Natural killer cell (primary cell): ENCODE results near the gene MTFMT. TPM values are rescaled to one million over a fixed set of nuclear protein-coding genes. Genes with fewer than 3 reads are reported as not detected.

Experiments used
- ATAC-seq, 3 donors: fragments of 150-1000 bp in 2 of 3; fragments of 200-7000 bp in 1 of 3; cut with Tn5 transposase; 1 replicate in 1 of 3; 2 replicates in 2 of 3; pipeline ENCODE4 v1.10.0; 2021; ENCODE audit warnings: mild to moderate bottlenecking in 2 of 3, moderate library complexity in 2 of 3
- DNase-seq, 2 donors: peaks; one replicate each; pipeline versions ENCODE4 v3.0.0 to v3.0.0-alpha.2; 2013 to 2021; ENCODE audit warnings: mixed read lengths in 1 of 2
- H3K27ac ChIP-seq: one replicate; pipeline ENCODE4 v1.5.1; 2013; ENCODE audit warnings: mild to moderate bottlenecking, low read length
- H3K27me3 ChIP-seq: one replicate; pipeline ENCODE4 v1.6.1; 2013; ENCODE audit warnings: low read length; ENCODE audit not compliant: control insufficient read depth, insufficient read depth
- H3K36me3 ChIP-seq: one replicate; pipeline ENCODE4 v1.6.1; 2013; ENCODE audit warnings: low read length; ENCODE audit not compliant: control insufficient read depth, insufficient read depth
- H3K4me1 ChIP-seq: one replicate; pipeline ENCODE4 v1.6.1; 2013; ENCODE audit warnings: low read length; ENCODE audit not compliant: control insufficient read depth, insufficient read depth
- H3K4me3 ChIP-seq: one replicate; pipeline ENCODE4 v1.5.1; 2013; ENCODE audit warnings: low read length
- H3K9me3 ChIP-seq: one replicate; pipeline ENCODE4 v1.6.1; 2013; ENCODE audit warnings: low read length; ENCODE audit not compliant: control insufficient read depth, insufficient read depth
- H3K27ac Mint-ChIP-seq, 2 donors: one replicate each; pipeline ENCODE4 v1.8.0; 2022; ENCODE audit warnings: mild to moderate bottlenecking in 2 of 2, mixed read lengths in 2 of 2, moderate library complexity in 1 of 2
- H3K27me3 Mint-ChIP-seq, 2 donors: one replicate each; pipeline ENCODE4 v1.8.0; 2022; ENCODE audit warnings: low read depth in 2 of 2, mixed read lengths in 2 of 2
- H3K36me3 Mint-ChIP-seq: one replicate; pipeline ENCODE4 v1.8.0; 2022; ENCODE audit warnings: mixed read lengths
- H3K4me1 Mint-ChIP-seq, 2 donors: one replicate each; pipeline ENCODE4 v1.8.0; 2022; ENCODE audit warnings: mixed read lengths in 2 of 2
- H3K4me3 Mint-ChIP-seq: one replicate; pipeline ENCODE4 v1.8.0; 2022; ENCODE audit warnings: mild to moderate bottlenecking, moderate library complexity, mixed read lengths
- H3K9me3 Mint-ChIP-seq, 2 donors: one replicate each; pipeline ENCODE4 v1.8.0; 2022; ENCODE audit warnings: mixed read lengths in 2 of 2
- WGBS: methylation state at CpG from one replicate; pipeline ENCODE4 v1.1.7; 2013; ENCODE audit warnings: missing lambda C conversion rate; ENCODE audit not compliant: insufficient coverage; 5-methylcytosine and 5-hydroxymethylcytosine counted together
- intact Hi-C: fragments of 100-400 bp; cut with micrococcal nuclease; formaldehyde crosslinking; loops from one replicate; pipeline ENCODE4 v1.14.2; 2022
- total RNA-seq, 4 donors: library from RNA; stranded (reverse); fragments of 120-200 nt in 1 of 4; gene quantifications; one replicate each; pipeline versions ENCODE4 v1.2.3 to v1.2.4, GENCODE V29; 2013 to 2022
- TF ChIP-seq, protein P1 (sequence below): fragments of 200-600 bp; IDR thresholded peaks from one replicate; pipeline ENCODE4 v1.8.0; 2022; ENCODE audit warnings: antibody characterized with exemption

MTFMT gene
- total RNA-seq, 3 donors from 2014 or later (not counting 1 experiment from before 2014, with no cell fraction given): 9.3 to 13.6 (median 12.2) TPM

DNA sequence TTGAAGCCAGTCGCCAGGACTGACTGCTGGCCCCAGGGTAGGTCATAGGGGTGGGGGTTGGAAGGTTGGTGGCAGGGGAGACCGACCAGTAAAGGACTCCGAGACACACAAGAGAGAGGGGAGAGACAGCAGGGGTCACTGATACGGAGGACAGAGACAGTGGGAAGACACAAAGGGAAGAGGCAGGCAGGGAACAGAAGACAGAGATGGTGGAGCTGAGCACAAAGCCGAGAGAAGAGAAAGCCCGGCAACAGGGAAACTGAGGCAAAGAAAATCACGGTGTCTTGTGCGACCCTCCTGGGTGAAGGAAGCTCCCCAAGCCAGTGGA, 37.8 kb upstream of the MTFMT start:
- H3K36me3 Mint-ChIP-seq: no peaks in the 10 kb centered on the region
- Histone ChIP-seq H3K36me3 (no peaks in the 10 kb centered on the region), H3K9me3 (no peaks in the 10 kb centered on the region), H3K4me3 (no peak overlapping the region), H3K27ac (no peak overlapping the region), H3K27me3 (peaks cover 12% of the 10 kb centered on the region), H3K4me1 (peaks cover 5% of the 10 kb centered on the region)
- intact Hi-C loops: no loop called here
- ATAC-seq (no peak), DNase-seq (no peak)
- H3K9me3 Mint-ChIP-seq: no peaks in the 10 kb centered on the region
- 41% methylated on average over 8 of the region's 8 CpGs for WGBS
- peaks cover 0 to 12% of the 10 kb centered on the region in 2 donors for H3K4me1 Mint-ChIP-seq
- no peak overlapping the region for H3K27ac Mint-ChIP-seq
- TF ChIP-seq, protein P1, sequence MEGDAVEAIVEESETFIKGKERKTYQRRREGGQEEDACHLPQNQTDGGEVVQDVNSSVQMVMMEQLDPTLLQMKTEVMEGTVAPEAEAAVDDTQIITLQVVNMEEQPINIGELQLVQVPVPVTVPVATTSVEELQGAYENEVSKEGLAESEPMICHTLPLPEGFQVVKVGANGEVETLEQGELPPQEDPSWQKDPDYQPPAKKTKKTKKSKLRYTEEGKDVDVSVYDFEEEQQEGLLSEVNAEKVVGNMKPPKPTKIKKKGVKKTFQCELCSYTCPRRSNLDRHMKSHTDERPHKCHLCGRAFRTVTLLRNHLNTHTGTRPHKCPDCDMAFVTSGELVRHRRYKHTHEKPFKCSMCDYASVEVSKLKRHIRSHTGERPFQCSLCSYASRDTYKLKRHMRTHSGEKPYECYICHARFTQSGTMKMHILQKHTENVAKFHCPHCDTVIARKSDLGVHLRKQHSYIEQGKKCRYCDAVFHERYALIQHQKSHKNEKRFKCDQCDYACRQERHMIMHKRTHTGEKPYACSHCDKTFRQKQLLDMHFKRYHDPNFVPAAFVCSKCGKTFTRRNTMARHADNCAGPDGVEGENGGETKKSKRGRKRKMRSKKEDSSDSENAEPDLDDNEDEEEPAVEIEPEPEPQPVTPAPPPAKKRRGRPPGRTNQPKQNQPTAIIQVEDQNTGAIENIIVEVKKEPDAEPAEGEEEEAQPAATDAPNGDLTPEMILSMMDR: no peak
- peaks cover 27 to 31% of the 10 kb centered on the region in 2 donors for H3K27me3 Mint-ChIP-seq
- H3K4me3 Mint-ChIP-seq: no peak overlapping the region

DNA sequence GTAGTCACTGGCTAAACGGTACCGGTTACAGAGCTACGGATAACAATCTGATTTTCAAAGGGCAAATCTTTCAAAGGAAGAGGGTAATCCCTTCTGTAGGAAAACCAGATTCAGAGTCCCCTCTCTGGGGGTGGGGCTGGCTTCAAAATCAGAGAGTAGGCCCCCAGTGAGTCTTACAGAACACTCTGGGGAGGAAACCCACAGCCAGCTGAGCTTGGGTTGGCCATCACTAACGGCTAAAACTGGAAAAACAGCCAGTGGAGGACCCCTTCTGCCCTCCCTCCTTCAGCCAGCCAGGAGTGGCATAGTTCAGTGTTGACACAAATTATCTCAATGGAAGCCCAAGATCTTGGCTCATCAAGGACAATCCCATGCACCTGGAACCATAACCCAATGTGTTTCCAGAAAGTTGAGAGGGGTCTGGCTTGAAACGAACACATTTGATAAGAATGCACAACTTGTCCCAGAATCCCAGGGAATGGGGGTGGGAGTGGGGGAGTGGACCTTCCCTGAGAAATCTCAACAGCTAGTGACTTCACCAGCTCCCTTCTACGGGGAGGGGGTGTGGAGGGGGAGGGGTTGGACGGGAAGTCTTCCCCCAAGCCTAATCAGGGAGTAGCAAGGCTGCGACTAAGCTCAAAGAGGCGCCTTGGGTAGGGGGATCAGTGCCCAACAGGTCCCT, 37.3 kb upstream of the MTFMT start:
- no peak for DNase-seq
- WGBS: 59% methylated on average over 9 of the region's 9 CpGs
- Mint-ChIP-seq H3K4me1 (peaks cover 0 to 12% of the 10 kb centered on the region in 2 donors), H3K27ac (no peak overlapping the region), H3K36me3 (no peaks in the 10 kb centered on the region), H3K27me3 (peaks cover 27 to 31% of the 10 kb centered on the region in 2 donors), H3K4me3 (no peak overlapping the region), H3K9me3 (no peaks in the 10 kb centered on the region)
- H3K4me1 ChIP-seq: peaks cover 5% of the 10 kb centered on the region
- H3K27ac ChIP-seq: no peak overlapping the region
- no peak overlapping the region for H3K4me3 ChIP-seq
- intact Hi-C loops: no loop called here
- no peaks in the 10 kb centered on the region for H3K36me3 ChIP-seq
- TF ChIP-seq, protein P1: no peak
- H3K27me3 ChIP-seq: peaks cover 12% of the 10 kb centered on the region
- no peaks in the 10 kb centered on the region for H3K9me3 ChIP-seq
- no peak for ATAC-seq

DNA sequence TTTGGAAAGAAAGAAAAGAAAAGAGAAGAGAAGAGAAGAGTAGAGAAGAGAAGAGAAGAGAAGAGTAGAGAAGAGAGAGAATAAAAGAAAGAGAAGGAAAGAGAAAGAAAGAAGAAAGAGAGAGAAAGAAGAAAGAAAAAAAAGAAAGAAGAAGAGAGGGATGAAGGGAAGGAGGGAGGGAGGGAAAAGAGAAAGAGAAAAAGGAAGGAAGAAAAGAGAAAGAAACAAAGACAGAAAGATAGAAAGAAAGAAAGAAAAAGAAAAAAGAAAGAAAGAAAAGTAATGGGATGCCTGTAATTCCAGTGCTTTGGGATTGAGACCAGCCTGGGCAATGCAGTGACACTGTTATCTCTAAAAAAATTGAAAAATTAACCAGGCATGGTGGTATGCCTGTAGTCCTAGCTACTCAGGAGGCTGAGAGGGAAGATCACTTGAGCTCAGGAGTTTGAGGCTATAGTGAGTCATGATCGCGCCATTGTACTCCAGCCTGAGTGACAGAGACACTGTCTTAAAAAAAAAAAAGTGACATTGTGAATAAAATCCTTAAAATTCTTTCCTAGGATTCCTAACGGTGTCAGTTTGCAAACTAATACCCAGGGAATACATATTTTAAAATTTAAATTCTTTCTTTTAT, 36.7 kb upstream of the MTFMT start:
- 80% methylated on average over 3 of the region's 3 CpGs for WGBS
- no peaks in the 10 kb centered on the region for H3K9me3 Mint-ChIP-seq
- H3K36me3 Mint-ChIP-seq: no peaks in the 10 kb centered on the region
- no peak overlapping the region for H3K4me3 Mint-ChIP-seq
- TF ChIP-seq, protein P1: no peak
- no peak overlapping the region for H3K27ac ChIP-seq
- H3K9me3 ChIP-seq: no peaks in the 10 kb centered on the region
- intact Hi-C loops: no loop called here
- no peak overlapping the region for H3K4me3 ChIP-seq
- no peaks in the 10 kb centered on the region for H3K36me3 ChIP-seq
- no peak for DNase-seq
- peaks cover 5% of the 10 kb centered on the region for H3K4me1 ChIP-seq
- no peak for ATAC-seq
- H3K27me3 ChIP-seq: peaks cover 12% of the 10 kb centered on the region
- peaks cover 0 to 12% of the 10 kb centered on the region in 2 donors for H3K4me1 Mint-ChIP-seq
- H3K27ac Mint-ChIP-seq: no peak overlapping the region
- peaks cover 27 to 31% of the 10 kb centered on the region in 2 donors for H3K27me3 Mint-ChIP-seq
